CD14-positive monocyte (primary cell): ENCODE measurements around the gene GSTA4. TPM values are rescaled to one million over a fixed set of nuclear protein-coding genes. Genes with fewer than 3 reads are reported as not detected.

Experiments
- DNase-seq, 3 donors: peaks; one replicate each; pipeline ENCODE4 v3.0.0-alpha.2; 2011 to 2022
- H2AFZ ChIP-seq: 2 replicates; pipeline ENCODE4 v1.6.0; 2012; ENCODE audit warnings: mild to moderate bottlenecking, low read depth, low read length, inconsistent platforms; ENCODE audit not compliant: insufficient read depth, poor library complexity, severe bottlenecking
- H3K27ac ChIP-seq, 2 donors: 1 replicate in 1 of 2; 2 replicates in 1 of 2; pipeline ENCODE4 v1.5.1; 2012 to 2013; ENCODE audit warnings: low read length in 2 of 2, control low read depth in 1 of 2, inconsistent platforms in 1 of 2, low read depth in 1 of 2, mild to moderate bottlenecking in 1 of 2
- H3K27me3 ChIP-seq, 2 donors: one replicate each; pipeline versions ENCODE4 v1.6.0 to v1.6.1; 2011 to 2013; ENCODE audit warnings: low read length in 2 of 2; ENCODE audit not compliant: control insufficient read depth in 2 of 2, insufficient read depth in 2 of 2
- H3K36me3 ChIP-seq, 2 donors: replicated peaks in 1 of 2; 1 replicate in 1 of 2; 2 replicates in 1 of 2; pipeline versions ENCODE4 v1.5.1 to v1.6.1; 2012 to 2013; ENCODE audit warnings: low read length in 2 of 2, control low read depth in 1 of 2, inconsistent platforms in 1 of 2, mild to moderate bottlenecking in 1 of 2; ENCODE audit not compliant: insufficient read depth in 2 of 2, control insufficient read depth in 1 of 2
- H3K4me1 ChIP-seq, 2 donors: 1 replicate in 1 of 2; 2 replicates in 1 of 2; pipeline versions ENCODE4 v1.5.1 to v1.6.1; 2012 to 2013; ENCODE audit warnings: low read length in 2 of 2, control low read depth in 1 of 2, inconsistent platforms in 1 of 2, mild to moderate bottlenecking in 1 of 2, moderate library complexity in 1 of 2; ENCODE audit not compliant: insufficient read depth in 2 of 2, control insufficient read depth in 1 of 2
- H3K4me2 ChIP-seq: replicated peaks from 2 replicates; pipeline ENCODE3; 2012; ENCODE audit warnings: low read length, moderate library complexity, mild to moderate bottlenecking; ENCODE audit not compliant: poor library complexity, severe bottlenecking; ENCODE audit errors: extremely low read depth
- H3K4me3 ChIP-seq, 3 experiments: fragments of 200-600 bp in 1 of 3; sonication (generic) in 1 of 3; replicated peaks in 1 of 3; 1 replicate in 2 of 3; 2 replicates in 1 of 3; pipeline ENCODE4 v1.5.1; 2011 to 2013; ENCODE audit warnings: low read length in 3 of 3, mild to moderate bottlenecking in 3 of 3, control low read depth in 2 of 3, low read depth in 2 of 3, inconsistent platforms in 1 of 3, moderate library complexity in 1 of 3
- H3K79me2 ChIP-seq: 2 replicates; pipeline ENCODE4 v1.6.0; 2012; ENCODE audit warnings: mild to moderate bottlenecking, control low read depth, inconsistent platforms, low read length, moderate library complexity; ENCODE audit not compliant: insufficient read depth
- H3K9ac ChIP-seq: 2 replicates; pipeline ENCODE4 v1.6.0; 2017; ENCODE audit warnings: low read length, mild to moderate bottlenecking; ENCODE audit not compliant: insufficient read depth, poor library complexity, severe bottlenecking
- H3K9me3 ChIP-seq, 2 donors: replicated peaks in 1 of 2; 1 replicate in 1 of 2; 2 replicates in 1 of 2; pipeline versions ENCODE4 v1.5.1 to v1.6.1; 2012 to 2013; ENCODE audit warnings: low read length in 2 of 2, control low read depth in 1 of 2; ENCODE audit not compliant: control insufficient read depth in 1 of 2, insufficient read depth in 1 of 2
- H4K20me1 ChIP-seq: 2 replicates; pipeline ENCODE4 v1.6.0; 2012; ENCODE audit warnings: mild to moderate bottlenecking, low read length, control low read depth, moderate library complexity; ENCODE audit not compliant: insufficient read depth
- H3K27ac Mint-ChIP-seq, 7 donors: one replicate each; pipeline ENCODE4 v1.8.0; 2020; ENCODE audit warnings: mild to moderate bottlenecking in 7 of 7, mixed read lengths in 7 of 7, moderate library complexity in 6 of 7, inconsistent platforms in 2 of 7
- H3K27me3 Mint-ChIP-seq, 3 donors: one replicate each; pipeline ENCODE4 v1.8.0; 2021 to 2022; ENCODE audit warnings: low read depth in 3 of 3, mild to moderate bottlenecking in 3 of 3, mixed read lengths in 3 of 3, moderate library complexity in 3 of 3, inconsistent platforms in 1 of 3
- H3K36me3 Mint-ChIP-seq, 2 donors: one replicate each; pipeline ENCODE4 v1.8.0; 2020; ENCODE audit warnings: mixed read lengths in 2 of 2, inconsistent platforms in 1 of 2, mild to moderate bottlenecking in 1 of 2
- H3K4me1 Mint-ChIP-seq: one replicate; pipeline ENCODE4 v1.8.0; 2020; ENCODE audit warnings: mild to moderate bottlenecking, mixed read lengths
- H3K4me3 Mint-ChIP-seq, 2 donors: one replicate each; pipeline ENCODE4 v1.8.0; 2020; ENCODE audit warnings: mild to moderate bottlenecking in 2 of 2, mixed read lengths in 2 of 2, moderate library complexity in 1 of 2
- H3K9me3 Mint-ChIP-seq, 7 donors: one replicate each; pipeline ENCODE4 v1.8.0; 2020 to 2022; ENCODE audit warnings: mixed read lengths in 7 of 7, mild to moderate bottlenecking in 6 of 7, moderate library complexity in 6 of 7, inconsistent platforms in 2 of 7
- CTCF ChIP-seq: fragments of 200-600 bp; IDR thresholded peaks from one replicate; pipeline ENCODE4 v1.8.0; 2022; ENCODE audit warnings: antibody characterized with exemption, mild to moderate bottlenecking
- WGBS: methylation state at CpG from one replicate; pipeline ENCODE4 v1.1.5; 2013; ENCODE audit warnings: missing lambda C conversion rate; ENCODE audit not compliant: insufficient coverage; 5-methylcytosine and 5-hydroxymethylcytosine counted together
- intact Hi-C, 2 donors: fragments of 100-400 bp; cut with micrococcal nuclease; formaldehyde crosslinking; loops; one replicate each; pipeline versions ENCODE4 v1.15.0 to v1.15.1; 2023
- polyA plus RNA-seq, 3 donors: library from polyadenylated mRNA; depleted of rRNA in 1 of 3; unstranded in 2 of 3; stranded (reverse) in 1 of 3; fragments of 300-500 nt in 2 of 3; fragments of >200 nt in 1 of 3; fragmentation: Illumina TruSeq in 2 of 3; gene quantifications; 1 replicate in 2 of 3; 2 replicates in 1 of 3; pipeline ENCODE4 v1.2.3, GENCODE V29; 2012 to 2021

GSTA4 gene
- polyA plus RNA-seq, 3 donors, result 0.34 to 0.41 (median 0.36) TPM

GRCh38 chr6:53042112-53042511, 47.0 kb upstream of the GSTA4 start:
- Mint-ChIP-seq H3K27me3 (peaks cover 2 to 6% (median 2%) of the 10 kb centered on the region in 3 donors), H3K36me3 (peaks cover 43 to 51% of the 10 kb centered on the region in 2 donors), H3K27ac (no peak overlapping the region), H3K4me3 (no peak overlapping the region), H3K4me1 (no peaks in the 10 kb centered on the region), H3K9me3 (peaks cover 0 to 2% (median 0%) of the 10 kb centered on the region in 7 donors)
- H3K27me3 ChIP-seq, result no peaks in the 10 kb centered on the region
- peaks cover 3% of the 10 kb centered on the region for H4K20me1 ChIP-seq
- no peak for DNase-seq
- no peak overlapping the region for H3K4me2 ChIP-seq
- H3K4me3 ChIP-seq, result no peak overlapping the region
- no peaks in the 10 kb centered on the region for H3K4me1 ChIP-seq
- TF ChIP-seq CTCF, result no peak
- no peak overlapping the region for H3K9ac ChIP-seq
- no peak overlapping the region for H3K27ac ChIP-seq
- no peaks in the 10 kb centered on the region for H3K9me3 ChIP-seq
- H3K36me3 ChIP-seq, result peaks cover 28 to 47% of the 10 kb centered on the region in 2 donors
- no peak overlapping the region for H2AFZ ChIP-seq
- H3K79me2 ChIP-seq, result no peaks in the 10 kb centered on the region
- 100% methylated on average over 2 of the region's 4 CpGs for WGBS
- intact Hi-C loops, result no loop called here

GRCh38 chr6:53041356-53041755, 46.3 kb upstream of the GSTA4 start:
- H3K4me1 ChIP-seq, result no peaks in the 10 kb centered on the region
- H3K4me2 ChIP-seq, result no peak overlapping the region
- H3K27ac ChIP-seq, result no peak overlapping the region
- H4K20me1 ChIP-seq, result no peaks in the 10 kb centered on the region
- H3K27me3 ChIP-seq, result no peaks in the 10 kb centered on the region
- no peak overlapping the region for H3K9ac ChIP-seq
- peaks cover 28 to 51% of the 10 kb centered on the region in 2 donors for H3K36me3 ChIP-seq
- no peak overlapping the region for H2AFZ ChIP-seq
- H3K79me2 ChIP-seq, result no peaks in the 10 kb centered on the region
- no peaks in the 10 kb centered on the region for H3K9me3 ChIP-seq
- Mint-ChIP-seq H3K27ac (no peak overlapping the region), H3K36me3 (peaks cover 43 to 49% of the 10 kb centered on the region in 2 donors), H3K27me3 (peaks cover 0 to 3% (median 0%) of the 10 kb centered on the region in 3 donors), H3K9me3 (no peaks in the 10 kb centered on the region), H3K4me1 (no peaks in the 10 kb centered on the region), H3K4me3 (no peak overlapping the region)
- DNase-seq, result no peak
- intact Hi-C loops, result no loop called here
- TF ChIP-seq CTCF, result no peak
- WGBS, result 100% methylated on average over 1 of the region's 4 CpGs
- H3K4me3 ChIP-seq, result no peak overlapping the region
